Endodermal cell (in vitro differentiated cells): ENCODE results near the gene PFKL. TPM values are rescaled to one million over a fixed set of nuclear protein-coding genes. Genes with fewer than 3 reads are reported as not detected.

Experiments
- DNase-seq: peaks from one replicate; pipeline ENCODE4 v3.0.0-alpha.2; 2017
- H3K27ac ChIP-seq: 2 replicates; pipeline ENCODE4 v1.5.1; 2013; ENCODE audit warnings: mild to moderate bottlenecking, low read depth, low read length, moderate library complexity
- H3K27me3 ChIP-seq: 2 replicates; pipeline ENCODE4 v1.6.1; 2013; ENCODE audit warnings: mild to moderate bottlenecking, low read length, moderate library complexity; ENCODE audit not compliant: insufficient read depth, control insufficient read depth, poor library complexity, severe bottlenecking
- H3K36me3 ChIP-seq: 2 replicates; pipeline ENCODE4 v1.7.0; 2013; ENCODE audit warnings: mild to moderate bottlenecking, low read length, moderate library complexity; ENCODE audit not compliant: control insufficient read depth, insufficient read depth
- H3K4me1 ChIP-seq: one replicate; pipeline ENCODE4 v1.7.0; 2013; ENCODE audit warnings: low read length; ENCODE audit not compliant: control insufficient read depth, insufficient read depth
- H3K4me3 ChIP-seq: 2 replicates; pipeline ENCODE4 v1.5.1; 2013; ENCODE audit warnings: mild to moderate bottlenecking, low read length, moderate library complexity
- H3K9ac ChIP-seq: 2 replicates; pipeline ENCODE4 v1.6.1; 2013; ENCODE audit warnings: mild to moderate bottlenecking, low read length, moderate library complexity; ENCODE audit not compliant: poor library complexity, severe bottlenecking; ENCODE audit errors: extremely low read depth
- H3K9me3 ChIP-seq: 2 replicates; pipeline ENCODE4 v1.6.1; 2013; ENCODE audit warnings: mild to moderate bottlenecking, low read length, moderate library complexity; ENCODE audit not compliant: control insufficient read depth
- H3K27ac Mint-ChIP-seq: 2 replicates; pipeline ENCODE4 v1.8.0; 2020; ENCODE audit warnings: mixed read lengths
- H3K27me3 Mint-ChIP-seq: 2 replicates; pipeline ENCODE4 v1.8.0; 2021; ENCODE audit warnings: mild to moderate bottlenecking, mixed read lengths; ENCODE audit not compliant: insufficient read depth
- H3K36me3 Mint-ChIP-seq: 2 replicates; pipeline ENCODE4 v1.8.0; 2020; ENCODE audit warnings: low read depth, mixed read lengths
- H3K4me1 Mint-ChIP-seq: 2 replicates; pipeline ENCODE4 v1.8.0; 2020; ENCODE audit warnings: mixed read lengths
- H3K4me3 Mint-ChIP-seq: 2 replicates; pipeline ENCODE4 v1.8.0; 2020; ENCODE audit warnings: mild to moderate bottlenecking, moderate library complexity, mixed read lengths
- H3K9me3 Mint-ChIP-seq: 2 replicates; pipeline ENCODE4 v1.8.0; 2020; ENCODE audit warnings: mild to moderate bottlenecking, mixed read lengths
- WGBS, 2 experiments: methylation state at CpG; one replicate each; pipeline versions ENCODE4 v1.1.5 to v1.1.7; 2013; ENCODE audit warnings: missing lambda C conversion rate in 2 of 2, mixed read lengths in 1 of 2; ENCODE audit not compliant: insufficient coverage in 1 of 2, insufficient read length in 1 of 2; 5-methylcytosine and 5-hydroxymethylcytosine counted together
- total RNA-seq, 2 donors: library from RNA; stranded (reverse); fragmentation: NEBNext Ultra II Directional in 1 of 2; extraction: Animal tissue kit (Norgen Biotek cat#: 25700) in 1 of 2; gene quantifications; 2 replicates in 1 of 2; 3 replicates in 1 of 2; pipeline ENCODE4 v1.2.1, GENCODE V29; 2021
- TF ChIP-seq, protein P1 (sequence below): fragments of 200-600 bp; sonication (generic); conservative IDR thresholded peaks from 2 replicates; pipeline ENCODE4 v1.5.0; 2021; ENCODE audit warnings: antibody characterized with exemption, mild to moderate bottlenecking

The PFKL gene
- total RNA-seq, 2 donors from 2014 or later, result 195 to 198 TPM

DNA sequence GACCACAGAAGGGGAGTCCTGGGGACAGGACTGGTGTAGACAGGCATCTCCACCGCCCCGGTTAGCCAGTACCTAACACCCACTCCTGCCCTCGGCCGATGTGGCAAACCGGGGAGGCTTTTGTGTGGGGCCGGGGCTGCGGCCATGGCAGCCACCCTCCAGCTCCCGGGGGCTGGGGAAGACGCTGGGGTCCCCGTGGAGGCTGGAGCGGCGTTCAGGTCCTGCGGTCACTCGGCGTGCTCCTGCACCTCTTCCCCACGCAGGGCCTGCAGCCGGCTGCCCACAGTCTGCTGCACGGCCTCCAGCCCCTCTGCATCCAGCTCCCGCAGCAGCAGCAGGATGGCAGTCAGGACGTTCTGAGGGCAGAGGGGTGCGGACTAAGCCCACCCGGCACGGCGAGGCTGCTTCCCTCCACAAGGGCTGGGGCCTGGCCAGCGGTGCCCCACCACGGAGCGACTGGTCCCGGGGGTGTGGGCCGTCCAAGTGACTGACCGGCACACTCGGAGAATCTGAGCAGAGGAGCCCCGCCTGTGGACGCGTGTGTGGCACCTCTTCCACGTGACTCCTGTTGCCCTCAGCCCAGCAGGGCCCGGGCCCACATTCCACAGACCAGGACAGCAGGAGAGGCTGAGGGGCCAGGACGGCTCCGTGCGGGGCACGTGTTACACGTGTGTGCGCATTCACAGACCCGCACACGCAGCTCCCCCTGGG is 30.3 kb downstream of the PFKL start:
- Histone ChIP-seq H3K36me3 (no peaks in the 10 kb centered on the region), H3K27ac (peak overlapping the region; percentile 3), H3K9ac (no peak overlapping the region), H3K9me3 (no peaks in the 10 kb centered on the region), H3K4me1 (no peaks in the 10 kb centered on the region), H3K27me3 (no peaks in the 10 kb centered on the region), H3K4me3 (no peak overlapping the region)
- Mint-ChIP-seq H3K9me3 (no peaks in the 10 kb centered on the region), H3K36me3 (peaks cover 4% of the 10 kb centered on the region), H3K4me3 (no peak overlapping the region), H3K27ac (peak overlapping the region; percentile 66), H3K27me3 (no peaks in the 10 kb centered on the region), H3K4me1 (no peaks in the 10 kb centered on the region)
- TF ChIP-seq, protein P1, sequence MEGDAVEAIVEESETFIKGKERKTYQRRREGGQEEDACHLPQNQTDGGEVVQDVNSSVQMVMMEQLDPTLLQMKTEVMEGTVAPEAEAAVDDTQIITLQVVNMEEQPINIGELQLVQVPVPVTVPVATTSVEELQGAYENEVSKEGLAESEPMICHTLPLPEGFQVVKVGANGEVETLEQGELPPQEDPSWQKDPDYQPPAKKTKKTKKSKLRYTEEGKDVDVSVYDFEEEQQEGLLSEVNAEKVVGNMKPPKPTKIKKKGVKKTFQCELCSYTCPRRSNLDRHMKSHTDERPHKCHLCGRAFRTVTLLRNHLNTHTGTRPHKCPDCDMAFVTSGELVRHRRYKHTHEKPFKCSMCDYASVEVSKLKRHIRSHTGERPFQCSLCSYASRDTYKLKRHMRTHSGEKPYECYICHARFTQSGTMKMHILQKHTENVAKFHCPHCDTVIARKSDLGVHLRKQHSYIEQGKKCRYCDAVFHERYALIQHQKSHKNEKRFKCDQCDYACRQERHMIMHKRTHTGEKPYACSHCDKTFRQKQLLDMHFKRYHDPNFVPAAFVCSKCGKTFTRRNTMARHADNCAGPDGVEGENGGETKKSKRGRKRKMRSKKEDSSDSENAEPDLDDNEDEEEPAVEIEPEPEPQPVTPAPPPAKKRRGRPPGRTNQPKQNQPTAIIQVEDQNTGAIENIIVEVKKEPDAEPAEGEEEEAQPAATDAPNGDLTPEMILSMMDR, result no peak
- no peak for DNase-seq
- whole genome bisulfite sequencing, 2 experiments, result 92 to 97% methylated on average over 26 to 44 of the region's 44 CpGs

DNA sequence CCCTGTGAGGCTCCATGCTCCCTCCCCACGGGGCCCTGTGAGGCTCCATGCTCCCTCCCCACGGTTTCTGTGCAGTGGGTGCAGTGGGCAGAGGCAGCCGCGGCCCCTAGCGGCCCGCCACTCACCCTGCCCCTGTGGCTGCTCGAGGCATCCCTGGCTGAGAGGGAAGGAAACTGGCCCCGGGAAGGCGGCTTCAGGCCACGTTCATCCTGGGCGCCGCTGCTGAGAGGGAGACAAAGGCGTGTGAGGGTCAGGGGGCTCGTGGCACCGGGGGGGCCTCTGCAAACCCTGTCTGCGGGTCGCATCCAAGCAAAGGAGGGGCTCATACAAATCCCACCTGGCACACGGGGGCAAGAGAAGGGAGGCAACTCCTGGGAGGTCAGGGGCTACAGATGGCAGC is 30.8 kb downstream of the PFKL start:
- H3K27me3 Mint-ChIP-seq, result no peaks in the 10 kb centered on the region

DNA sequence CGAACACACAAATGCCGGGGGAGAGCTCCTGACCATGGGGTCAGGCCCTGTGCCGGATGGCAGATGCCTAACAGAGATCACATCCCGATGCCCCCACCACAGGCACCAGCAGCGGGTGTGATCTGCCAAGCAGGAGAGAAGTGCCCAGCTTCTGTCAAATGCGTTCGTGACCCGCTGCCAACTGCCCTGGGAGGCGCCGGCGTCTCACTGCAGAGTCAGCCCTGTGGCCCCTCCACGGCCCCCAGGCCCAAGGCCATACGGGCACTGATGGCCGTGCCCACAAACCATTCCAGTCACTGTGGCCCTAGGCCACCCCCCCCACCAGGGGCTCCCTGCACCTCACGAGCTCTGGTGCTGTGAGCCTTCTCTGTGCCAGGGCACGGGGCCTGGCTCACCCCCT is 31.4 kb downstream of the PFKL start:
- TF ChIP-seq, protein P1, result no peak
- Histone ChIP-seq H3K9ac (no peak overlapping the region), H3K27me3 (no peaks in the 10 kb centered on the region), H3K36me3 (peaks cover 3% of the 10 kb centered on the region), H3K4me3 (no peak overlapping the region), H3K9me3 (no peaks in the 10 kb centered on the region), H3K27ac (no peak overlapping the region), H3K4me1 (no peaks in the 10 kb centered on the region)
- Mint-ChIP-seq H3K4me3 (no peak overlapping the region), H3K9me3 (no peaks in the 10 kb centered on the region), H3K4me1 (no peaks in the 10 kb centered on the region), H3K27ac (no peak overlapping the region), H3K27me3 (no peaks in the 10 kb centered on the region), H3K36me3 (peaks cover 5% of the 10 kb centered on the region)
- DNase-seq, result no peak
- WGBS, 2 experiments, result 93 to 100% methylated on average over 6 to 16 of the region's 16 CpGs

More for the DNA sequence above, 30.8 kb downstream of the PFKL start:
- Histone ChIP-seq H3K27ac (no peak overlapping the region), H3K36me3 (no peaks in the 10 kb centered on the region), H3K4me3 (no peak overlapping the region), H3K9me3 (no peaks in the 10 kb centered on the region), H3K9ac (no peak overlapping the region), H3K4me1 (no peaks in the 10 kb centered on the region), H3K27me3 (no peaks in the 10 kb centered on the region)
- no peaks in the 10 kb centered on the region for H3K4me1 Mint-ChIP-seq
- WGBS, 2 experiments, result 91 to 94% methylated on average over 12 to 18 of the region's 18 CpGs
- TF ChIP-seq, protein P1, result no peak
- DNase-seq, result no peak
- no peak overlapping the region for H3K4me3 Mint-ChIP-seq
- no peak overlapping the region for H3K27ac Mint-ChIP-seq
- H3K36me3 Mint-ChIP-seq, result peaks cover 4% of the 10 kb centered on the region
- H3K9me3 Mint-ChIP-seq, result no peaks in the 10 kb centered on the region
